ENCODE measurements around the gene SPRR2E.
"Not testable (repeated sequence)": the region's sequence is repeated elsewhere in the genome, so short reads cannot be mapped to it uniquely, and the experiment has no call there.

Gene SPRR2E

GRCh38 chr1:153057375-153057774 lies 37.0 kb downstream of the SPRR2E start, which contains the start of gene SPRR2A:
Gene SPRR2A, minus strand, starts transcription at chr1:153057512. Its CDS starts 777 bp downstream, at chr1:153056735.
- no peak within 1 kb of the TSS for H3K27ac ChIP-seq (replicated peaks)
- TF ChIP-seq GABPA (IDR thresholded peaks at IDR 0.05; ENCODE audit: low read depth) (no peak), SPI1 (IDR thresholded peaks at IDR 0.05; ENCODE audit: borderline replicate concordance, low read depth) (no peak), CTCF (IDR thresholded peaks at IDR 0.05; ENCODE audit: insufficient read depth, low read length) (no peak)
- H3K27me3 ChIP-seq (ENCODE audit: insufficient read depth, poor library complexity, severe bottlenecking) = peaks cover 13% of the 10 kb centered on the region
- no peak for DNase-seq (ENCODE audit: low read depth in 1 of 2, low spot score in 1 of 2)
- H3K4me3 ChIP-seq (replicated peaks; ENCODE audit: insufficient read depth, low read length) = no peak within 1 kb of the TSS

- not testable (repeated sequence) for DNase-seq (ENCODE audit: low read depth in 1 of 2, low spot score in 1 of 2); H3K4me3 ChIP-seq (replicated peaks; ENCODE audit: insufficient read depth, low read length); H3K27ac ChIP-seq (replicated peaks)
- peaks cover 13% of the 10 kb centered on the region for H3K27me3 ChIP-seq (ENCODE audit: insufficient read depth, poor library complexity, severe bottlenecking)
These were observed 38.2 kb downstream of the SPRR2E start for GRCh38 chr1:153056111-153056510.

GRCh38 chr1:153049211-153049610 lies 45.1 kb downstream of the SPRR2E start:
- H3K27me3 ChIP-seq (ENCODE audit: insufficient read depth, poor library complexity, severe bottlenecking) = no peaks in the 10 kb centered on the region
- H3K4me3 ChIP-seq (replicated peaks; ENCODE audit: insufficient read depth, low read length) = no peak overlapping the region
- H3K27ac ChIP-seq (replicated peaks) = no peak overlapping the region
- TF ChIP-seq REST (IDR thresholded peaks at IDR 0.05; ENCODE audit: insufficient replicate concordance, low read depth) (no peak), CTCF (IDR thresholded peaks at IDR 0.05; ENCODE audit: insufficient read depth, low read length) (no peak), GABPA (IDR thresholded peaks at IDR 0.05; ENCODE audit: low read depth) (no peak)
- no peak for DNase-seq (ENCODE audit: low read depth in 1 of 2, low spot score in 1 of 2)

Data from HL-60 (cell line).